ENCODE measurements around the gene WDR11.
A peak's percentile ranks its signal among the peaks of the same experiment; 100 is the strongest.

The WDR11 gene

DNA sequence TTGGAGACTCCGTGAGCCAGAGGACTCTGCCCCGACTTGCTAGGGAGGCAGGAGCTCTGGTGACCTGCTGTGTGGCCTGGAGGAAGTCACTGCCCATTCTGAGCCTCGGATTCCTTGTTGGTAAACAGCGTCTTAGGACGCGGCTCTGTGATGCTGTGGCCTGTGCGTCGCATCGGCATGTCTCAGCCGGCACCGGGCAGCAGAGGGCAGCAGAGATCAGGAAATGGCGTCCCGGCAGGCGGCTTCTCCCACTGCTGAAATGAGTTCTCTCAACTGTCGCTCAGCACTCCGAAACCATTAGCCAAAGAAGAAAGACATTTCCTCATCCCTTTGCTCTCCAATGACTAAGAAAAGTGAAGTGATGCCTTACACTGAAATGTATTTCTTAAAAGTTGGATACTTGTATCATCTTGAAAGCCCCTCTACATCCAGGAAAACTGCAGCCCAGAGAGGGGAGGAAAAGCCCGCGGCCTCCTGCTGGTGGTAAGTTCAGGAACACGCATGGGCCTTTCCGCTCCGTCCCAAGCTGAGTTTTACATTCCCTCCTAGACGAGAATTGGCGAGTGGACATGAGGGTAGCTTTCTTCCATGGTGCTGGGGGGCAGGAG is 91.7 kb downstream of the WDR11 start:
- no peaks in the 10 kb centered on the region for H3K36me3 ChIP-seq (ENCODE audit: control insufficient read depth, insufficient read depth, low read length)
- H3K4me1 ChIP-seq, result no peaks in the 10 kb centered on the region
- no peak overlapping the region for H3K9ac ChIP-seq
- peak overlapping the region; percentile 37 for H3K4me2 ChIP-seq (ENCODE audit: low read length)
- no peak overlapping the region for H3K4me3 ChIP-seq (ENCODE audit: low read depth, low read length)
- H3K27ac ChIP-seq, result no peak overlapping the region
- no peaks in the 10 kb centered on the region for H3K27me3 ChIP-seq (ENCODE audit: control insufficient read depth, insufficient read depth, low read length)
- TF ChIP-seq CTCF (IDR thresholded peaks at IDR 0.05), result peak; percentile 89
- H2AFZ ChIP-seq, result peak overlapping the region; percentile 70
- H3K79me2 ChIP-seq, result no peaks in the 10 kb centered on the region
- no peaks in the 10 kb centered on the region for H3K9me3 ChIP-seq (ENCODE audit: control insufficient read depth, low read length)

DNA sequence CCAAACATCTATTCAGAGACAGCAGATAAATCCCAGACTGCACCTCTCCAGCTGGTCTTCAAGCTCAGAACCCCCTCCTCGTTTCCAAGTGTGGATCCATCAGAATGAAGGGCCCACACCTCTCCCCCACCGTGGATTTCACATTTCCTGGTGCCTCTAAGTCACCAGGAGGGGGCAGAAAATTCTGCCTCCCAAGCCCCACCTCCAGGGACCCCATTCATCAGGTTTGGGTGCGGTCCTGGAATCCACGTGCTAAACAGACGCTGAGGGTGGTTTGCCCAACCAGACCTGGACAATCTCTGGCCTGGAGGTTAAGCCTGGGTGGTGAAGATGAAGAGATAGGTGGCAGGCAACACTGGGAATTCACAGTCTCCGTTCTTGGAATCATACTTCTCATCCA is 92.4 kb downstream of the WDR11 start:
- H3K9ac ChIP-seq, result no peak overlapping the region
- no peak for TF ChIP-seq CTCF (IDR thresholded peaks at IDR 0.05)
- no peak overlapping the region for H2AFZ ChIP-seq
- H3K4me2 ChIP-seq (ENCODE audit: low read length), result no peak overlapping the region
- no peaks in the 10 kb centered on the region for H3K79me2 ChIP-seq
- no peak overlapping the region for H3K27ac ChIP-seq
- H3K4me3 ChIP-seq (ENCODE audit: low read depth, low read length), result no peak overlapping the region
- H3K27me3 ChIP-seq (ENCODE audit: control insufficient read depth, insufficient read depth, low read length), result no peaks in the 10 kb centered on the region
- H3K4me1 ChIP-seq, result no peaks in the 10 kb centered on the region
- H3K36me3 ChIP-seq (ENCODE audit: control insufficient read depth, insufficient read depth, low read length), result no peaks in the 10 kb centered on the region
- H3K9me3 ChIP-seq (ENCODE audit: control insufficient read depth, low read length), result no peaks in the 10 kb centered on the region

DNA sequence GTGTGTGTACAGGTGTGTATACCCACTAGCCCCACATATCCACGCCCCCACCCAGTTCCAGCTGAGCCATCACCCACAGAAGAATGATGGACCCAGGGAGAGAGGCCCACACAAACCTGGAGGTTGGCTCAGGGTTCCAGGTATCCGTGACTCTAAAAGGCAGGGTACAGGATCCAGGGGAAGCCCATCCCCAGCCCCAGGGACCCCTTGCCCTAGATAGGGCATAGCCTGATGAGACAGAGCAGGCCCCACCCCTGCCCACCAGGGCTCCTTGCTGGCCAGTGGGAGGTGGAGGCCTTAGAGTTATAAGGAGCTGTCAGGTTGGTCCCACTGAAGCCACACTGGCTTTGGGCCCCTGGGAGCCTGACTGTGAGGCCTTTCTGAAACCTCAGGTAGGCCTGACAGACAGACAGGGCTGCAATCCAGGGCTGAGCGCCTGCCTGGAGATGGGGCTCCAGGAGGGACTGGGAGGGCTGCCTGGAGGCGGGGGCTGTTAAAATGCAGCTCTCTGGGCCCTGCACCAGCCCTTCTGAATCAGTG is 93.5 kb downstream of the WDR11 start:
- Histone ChIP-seq H3K4me2 (ENCODE audit: low read length) (no peak overlapping the region), H3K36me3 (ENCODE audit: control insufficient read depth, insufficient read depth, low read length) (no peaks in the 10 kb centered on the region), H3K4me1 (no peaks in the 10 kb centered on the region), H3K27ac (no peak overlapping the region), H3K79me2 (no peaks in the 10 kb centered on the region), H2AFZ (no peak overlapping the region), H3K4me3 (ENCODE audit: low read depth, low read length) (no peak overlapping the region), H3K27me3 (ENCODE audit: control insufficient read depth, insufficient read depth, low read length) (no peaks in the 10 kb centered on the region), H3K9me3 (ENCODE audit: control insufficient read depth, low read length) (no peaks in the 10 kb centered on the region), H3K9ac (no peak overlapping the region)
- no peak for TF ChIP-seq CTCF (IDR thresholded peaks at IDR 0.05)

DNA sequence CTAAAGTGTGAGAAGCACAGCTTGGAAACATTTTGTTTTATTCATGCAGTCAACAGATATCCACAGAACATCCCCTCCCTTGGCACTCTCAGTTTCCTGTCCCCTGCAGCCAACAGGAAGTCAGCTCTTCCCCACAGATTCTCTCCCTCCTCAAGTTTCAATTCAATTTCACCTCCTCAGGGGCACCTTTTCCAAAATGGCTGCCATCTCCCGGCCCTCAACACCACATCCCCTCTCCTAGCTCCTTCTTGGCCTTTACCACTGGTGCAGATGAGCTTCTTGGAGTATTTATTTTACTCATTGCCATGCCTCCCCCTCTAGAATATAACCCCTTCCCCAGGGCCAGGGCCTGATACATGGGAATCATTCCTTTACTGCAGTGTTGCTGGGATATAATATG is 94.0 kb downstream of the WDR11 start:
- Histone ChIP-seq H3K9me3 (ENCODE audit: control insufficient read depth, low read length) (no peaks in the 10 kb centered on the region), H3K4me2 (ENCODE audit: low read length) (no peak overlapping the region), H3K36me3 (ENCODE audit: control insufficient read depth, insufficient read depth, low read length) (no peaks in the 10 kb centered on the region), H3K27ac (no peak overlapping the region), H2AFZ (no peak overlapping the region), H3K4me3 (ENCODE audit: low read depth, low read length) (no peak overlapping the region), H3K27me3 (ENCODE audit: control insufficient read depth, insufficient read depth, low read length) (no peaks in the 10 kb centered on the region), H3K9ac (no peak overlapping the region), H3K4me1 (no peaks in the 10 kb centered on the region), H3K79me2 (no peaks in the 10 kb centered on the region)
- TF ChIP-seq CTCF (IDR thresholded peaks at IDR 0.05), result no peak

- Histone ChIP-seq H3K27me3 (ENCODE audit: control insufficient read depth, insufficient read depth, low read length) (no peaks in the 10 kb centered on the region), H3K9me3 (ENCODE audit: control insufficient read depth, low read length) (no peaks in the 10 kb centered on the region), H3K4me3 (ENCODE audit: low read depth, low read length) (no peak overlapping the region), H2AFZ (no peak overlapping the region), H3K36me3 (ENCODE audit: control insufficient read depth, insufficient read depth, low read length) (no peaks in the 10 kb centered on the region), H3K9ac (no peak overlapping the region), H3K79me2 (no peaks in the 10 kb centered on the region), H3K4me1 (no peaks in the 10 kb centered on the region), H3K4me2 (ENCODE audit: low read length) (peak overlapping the region; percentile 11), H3K27ac (no peak overlapping the region)
- TF ChIP-seq CTCF (IDR thresholded peaks at IDR 0.05), result no peak
Observed at GRCh38 chr10:120945801-120946302, 94.7 kb downstream of the WDR11 start.

Measured in parathyroid adenoma (tissue), 2 donors.